Sciatic nerve (tissue), 2 donors: ENCODE measurements around the gene MUC4. TPM values are rescaled to one million over a fixed set of nuclear protein-coding genes. Genes with fewer than 3 reads are reported as not detected.
A peak's percentile ranks its signal among the peaks of the same experiment; 100 is the strongest.
"Not testable (repeated sequence)": the region's sequence is repeated elsewhere in the genome, so short reads cannot be mapped to it uniquely, and the experiment has no call there.

Source experiments
- ATAC-seq: fragments of 200-7000 bp; cut with Tn5 transposase; one replicate; pipeline ENCODE4 v1.9.1; 2020; ENCODE audit warnings: mild to moderate bottlenecking, moderate library complexity
- DNase-seq: peaks from one replicate; pipeline ENCODE4 v3.0.0-alpha.2; 2020; ENCODE audit warnings: low spot score
- intact Hi-C: fragments of 100-400 bp; cut with DNase I; formaldehyde crosslinking; loops from one replicate; pipeline ENCODE4 v1.14.2; 2022
- total RNA-seq: library from RNA; stranded (reverse); fragmentation: NEBNext Ultra II Directional; extraction: Animal tissue kit (Norgen Biotek cat#: 25700); gene quantifications from one replicate; pipeline ENCODE4 v1.2.1, GENCODE V29; 2021
- donor health status: DM: no; HTN: no; CAD: no.
- donor health status: DM: no; HTN: no; CAD: no.

MUC4 gene
- total RNA-seq, 1 donor from 2014 or later = 0.31 TPM

DNA sequence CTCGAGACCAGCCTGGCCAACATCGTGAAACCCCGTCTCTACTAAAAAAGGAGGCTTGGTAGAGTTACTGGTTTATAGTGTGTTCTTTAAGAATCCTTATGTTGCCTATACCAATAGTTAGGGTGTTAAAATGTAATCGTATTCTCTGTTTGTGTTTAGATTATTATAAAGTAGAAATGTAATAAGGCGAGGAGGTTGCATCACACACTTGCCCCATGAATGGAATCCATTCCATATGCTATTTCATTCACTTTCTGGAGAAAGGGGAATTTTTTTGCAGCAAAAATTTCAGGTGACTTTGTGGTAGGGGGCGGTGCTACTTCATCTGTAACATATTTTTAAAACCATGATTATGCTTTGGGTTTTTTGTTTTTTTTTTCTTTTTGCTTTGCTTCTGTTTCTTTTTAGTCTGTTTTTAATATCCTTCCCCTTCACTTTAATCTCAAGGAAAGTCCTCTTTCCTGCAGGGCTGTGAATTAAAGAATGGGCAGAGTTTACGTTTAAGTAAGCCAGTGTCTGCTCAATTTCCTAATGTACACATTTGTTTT, 33.0 kb upstream of the MUC4 start:
- ATAC-seq (no peak), DNase-seq (no peak)
- intact Hi-C loops = no loop called here

DNA sequence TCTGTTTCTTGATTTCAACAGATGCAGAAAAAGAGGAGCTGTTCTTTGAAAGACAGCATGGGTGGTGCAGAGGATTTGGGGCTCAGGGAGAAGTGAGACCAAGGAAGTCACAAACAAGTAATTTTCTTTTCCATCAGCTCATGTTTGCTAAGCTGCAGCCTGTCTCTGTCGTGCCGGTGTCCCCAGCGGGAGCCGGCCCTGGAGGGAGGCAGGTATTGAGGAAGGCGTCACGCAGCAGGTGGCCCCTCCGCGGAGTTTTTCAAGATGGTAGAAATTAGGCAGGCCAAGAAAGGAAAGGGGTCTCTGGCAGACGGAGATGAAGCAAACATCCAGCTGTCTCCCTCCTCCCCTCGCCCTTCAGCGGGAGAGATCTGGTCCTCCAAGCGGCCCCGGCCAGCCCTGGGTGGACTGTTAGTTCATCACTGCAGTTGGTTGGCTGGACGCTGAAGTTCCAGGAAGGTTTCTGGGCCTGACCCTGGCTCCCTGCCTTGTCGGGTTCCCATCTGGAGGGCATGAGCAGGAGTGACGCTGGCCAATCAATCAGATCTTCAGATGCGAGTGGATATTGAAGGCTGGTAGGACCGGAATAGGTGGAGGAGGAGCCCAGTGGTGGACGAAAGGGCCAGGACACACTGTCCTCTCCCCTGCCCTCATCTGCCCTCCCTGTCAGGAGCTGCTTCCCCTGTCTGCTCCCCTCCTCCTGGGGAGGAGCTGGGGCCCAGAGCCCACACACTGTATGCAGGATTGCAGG, 27.7 kb upstream of the MUC4 start:
- ATAC-seq (no peak), DNase-seq (no peak)
- intact Hi-C loops = no loop called here

DNA sequence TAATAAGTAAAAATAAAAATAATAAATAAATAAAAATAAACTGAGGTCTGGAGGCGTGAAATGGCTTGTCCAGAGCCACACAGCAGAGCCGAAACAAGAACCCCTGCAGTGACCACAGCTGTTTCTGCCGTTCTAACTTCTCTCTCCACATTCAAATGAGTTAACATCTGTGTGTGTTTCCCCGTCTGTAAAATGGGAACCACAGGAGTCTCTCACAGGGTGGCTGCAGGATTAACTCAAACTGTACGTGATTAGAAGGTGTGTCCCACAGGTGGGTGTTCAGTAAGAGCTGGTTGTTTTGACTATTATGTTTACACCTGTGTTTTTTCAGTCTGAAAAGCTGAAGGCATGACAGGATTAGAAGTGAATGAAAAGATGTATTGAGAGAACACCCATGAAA, 27.0 kb upstream of the MUC4 start:
- ATAC-seq = no peak
- intact Hi-C loops = no loop called here

DNA sequence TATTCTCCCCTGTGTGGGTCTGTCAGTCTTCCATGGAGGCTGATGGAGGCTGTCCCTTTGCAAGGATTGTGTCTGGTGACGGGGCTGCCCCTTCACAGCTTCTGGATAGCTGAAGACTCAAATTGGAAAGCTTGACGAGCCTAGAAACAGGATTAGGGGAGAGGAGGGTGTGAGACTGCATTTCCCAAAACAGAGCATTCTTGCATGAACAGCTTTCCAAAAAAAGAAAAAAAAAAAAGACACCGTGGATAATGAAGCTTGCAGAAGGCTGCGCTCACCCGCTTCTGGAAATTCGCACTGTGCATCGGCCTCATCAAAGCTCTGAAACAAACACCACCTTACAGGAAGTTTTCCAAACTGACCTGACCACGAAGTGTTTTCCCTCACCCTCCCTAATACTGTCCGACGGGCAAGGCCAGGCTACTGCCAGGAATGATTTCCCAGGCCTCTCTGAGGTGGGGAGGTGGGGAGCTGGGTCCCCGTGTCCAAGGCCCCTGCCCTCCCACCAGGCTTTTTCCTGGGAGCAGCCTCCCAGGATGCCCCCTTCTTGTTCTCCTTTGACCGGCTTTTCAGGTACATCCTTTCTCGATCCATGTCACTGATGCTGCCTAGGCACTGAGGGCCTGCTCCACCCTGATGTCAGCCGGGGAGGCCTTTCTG, 24.9 kb upstream of the MUC4 start:
- ATAC-seq (no peak), DNase-seq (no peak)
- intact Hi-C loops = no loop called here

More for the DNA sequence above, 27.0 kb upstream of the MUC4 start:
- no peak for DNase-seq

DNA sequence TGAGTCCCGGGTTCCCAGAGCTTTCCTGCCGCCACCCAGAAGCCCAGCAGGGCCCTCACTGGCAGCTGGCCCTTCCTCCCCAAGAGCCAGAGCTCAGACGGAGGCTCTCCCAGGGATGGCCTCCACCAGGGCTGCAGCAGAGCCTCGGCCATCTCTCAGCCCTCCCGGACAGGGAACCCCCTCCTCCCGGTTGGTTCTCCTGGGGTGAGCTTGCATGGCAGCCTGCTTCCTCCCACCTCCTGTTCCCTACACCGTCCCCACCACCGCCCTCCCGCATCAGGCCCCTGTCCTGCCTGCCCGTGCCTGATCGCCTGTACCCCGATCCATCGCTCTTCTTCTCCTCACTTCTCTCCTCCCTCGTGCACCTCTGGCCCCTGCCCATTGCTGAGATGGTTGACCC, 24.1 kb upstream of the MUC4 start:
- ATAC-seq (no peak), DNase-seq (no peak)
- intact Hi-C loops = no loop called here

DNA sequence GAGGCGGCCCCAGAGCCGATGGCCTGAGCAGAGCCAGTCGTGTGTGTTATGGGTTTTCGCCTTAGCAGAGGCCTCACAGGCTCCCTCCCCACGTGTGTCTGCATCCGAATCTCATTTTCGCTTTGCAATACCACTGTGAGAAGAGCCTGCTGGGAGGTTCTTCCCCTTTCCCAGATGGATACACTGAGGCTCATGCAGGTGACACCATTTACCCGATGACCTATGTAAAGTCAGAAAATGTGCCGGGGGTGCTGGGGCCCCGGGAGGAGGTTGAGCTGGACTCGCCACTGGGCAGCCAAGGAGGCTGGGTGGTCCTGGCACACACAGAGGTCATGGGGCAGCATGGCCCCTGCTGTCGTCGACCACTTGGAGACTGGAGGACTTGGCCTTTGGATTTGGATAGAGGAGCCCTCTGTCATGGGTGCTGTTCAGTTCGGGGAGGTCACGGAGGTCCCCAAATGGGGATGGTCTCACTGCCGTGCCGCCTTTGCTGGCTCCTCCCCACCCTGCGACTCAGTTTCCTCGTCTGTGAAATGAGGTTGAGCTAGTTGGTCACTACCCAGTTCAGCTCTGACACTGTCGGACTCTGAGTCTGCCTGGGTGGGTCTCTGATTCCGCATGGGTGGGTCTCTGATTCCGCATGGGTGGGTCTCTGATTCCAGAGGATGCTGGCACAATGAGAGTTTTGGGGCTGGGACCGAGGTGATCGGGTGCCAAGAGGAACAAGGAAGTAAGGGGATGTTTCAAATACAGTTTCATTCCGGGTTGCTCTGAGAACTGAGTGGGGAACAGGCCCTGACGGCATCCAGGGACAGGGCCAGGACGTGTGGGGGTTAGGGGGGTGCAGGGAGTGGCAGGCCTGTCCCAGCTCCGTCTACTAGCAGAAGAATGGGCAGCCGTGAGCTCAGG, 23.2 kb upstream of the MUC4 start:
- ATAC-seq (no peak), DNase-seq (no peak)
- intact Hi-C loops = no loop called here

DNA sequence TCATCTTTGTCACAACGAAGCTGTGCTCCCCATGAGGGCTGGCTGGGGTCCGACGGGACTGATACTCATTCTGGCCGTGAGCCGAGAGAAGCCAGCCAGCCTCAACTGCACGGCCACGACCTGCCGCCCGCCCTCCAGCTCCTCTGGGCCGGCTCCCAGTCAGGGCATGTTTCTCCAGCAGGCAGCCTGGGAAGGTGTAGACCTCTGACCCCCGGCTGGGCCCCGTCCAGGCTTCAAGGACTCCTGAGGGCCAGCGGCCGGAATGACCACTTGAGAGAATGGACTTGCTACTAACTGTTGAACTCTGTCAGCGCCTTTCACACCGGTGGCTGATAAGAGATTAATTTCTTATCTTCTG, 18.1 kb upstream of the MUC4 start:
- intact Hi-C loops = no loop called here
- ATAC-seq (no peak), DNase-seq (no peak)

DNA sequence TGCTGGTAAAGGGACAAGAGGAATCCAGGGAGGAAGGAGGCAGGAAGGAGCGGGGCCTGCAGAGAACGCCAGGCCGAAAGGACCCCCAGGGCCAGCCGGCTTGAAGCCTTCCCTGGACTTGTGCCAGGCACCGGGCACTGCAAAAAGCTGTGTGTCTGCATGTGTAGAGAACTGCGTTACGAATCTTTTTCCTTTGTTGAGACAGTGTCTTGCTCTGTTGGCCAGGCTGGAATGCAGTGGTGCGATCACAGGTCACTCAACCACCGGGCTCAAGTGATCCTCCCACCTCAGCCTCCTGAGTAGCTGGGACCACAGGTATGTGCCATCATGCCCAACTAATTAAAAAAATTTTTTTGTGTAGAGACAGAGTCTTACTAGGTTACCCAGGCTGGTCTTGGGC, 17.0 kb upstream of the MUC4 start:
- intact Hi-C loops = no loop called here
- ATAC-seq (no peak), DNase-seq (no peak)

DNA sequence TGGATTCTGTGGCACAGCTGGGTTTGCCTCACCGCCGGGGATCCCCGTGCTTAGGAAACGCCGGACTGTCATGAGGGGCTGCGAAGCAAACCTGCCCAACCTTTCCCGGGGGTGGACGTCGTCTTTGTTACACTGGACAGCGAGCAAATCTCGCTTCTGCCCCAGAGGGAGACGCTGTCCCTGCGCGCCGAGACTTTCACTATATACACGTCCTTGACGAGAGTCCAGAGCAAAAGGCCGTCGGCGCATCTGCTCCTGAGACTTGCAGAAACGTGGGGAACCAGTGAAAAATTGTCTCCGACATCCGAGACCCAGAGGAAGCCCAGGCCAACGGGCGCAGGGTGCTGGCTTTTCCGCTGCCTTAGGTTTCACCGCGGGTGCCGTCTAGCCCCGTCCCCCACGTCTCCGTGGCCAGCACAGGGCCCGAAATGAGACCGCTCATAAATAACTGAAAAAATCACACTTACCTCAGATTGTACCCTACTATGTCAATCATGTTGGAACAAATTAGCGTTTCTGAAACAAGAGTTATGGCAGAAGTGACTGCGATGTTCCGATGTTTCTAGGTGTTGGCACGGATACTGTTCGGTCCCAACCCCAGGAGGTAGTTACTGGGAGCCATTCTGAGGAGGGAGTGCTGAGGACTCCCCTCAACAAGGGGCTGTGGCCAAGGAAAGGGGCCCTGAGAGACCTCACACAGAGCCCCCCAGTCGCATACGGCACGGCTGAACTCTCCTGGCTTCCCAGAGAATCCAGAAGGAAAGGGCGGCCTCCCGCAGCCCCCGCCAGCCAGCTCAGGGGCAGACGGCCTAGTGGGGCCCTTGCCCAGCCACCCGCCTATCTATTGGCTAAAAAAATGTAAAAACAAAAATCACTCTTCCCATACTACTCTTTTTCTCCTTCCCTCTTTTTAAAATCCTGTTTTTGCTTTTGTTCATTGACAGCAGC, 14.4 kb upstream of the MUC4 start:
- DNase-seq = no peak
- intact Hi-C loops = no loop called here
- no peak for ATAC-seq

DNA sequence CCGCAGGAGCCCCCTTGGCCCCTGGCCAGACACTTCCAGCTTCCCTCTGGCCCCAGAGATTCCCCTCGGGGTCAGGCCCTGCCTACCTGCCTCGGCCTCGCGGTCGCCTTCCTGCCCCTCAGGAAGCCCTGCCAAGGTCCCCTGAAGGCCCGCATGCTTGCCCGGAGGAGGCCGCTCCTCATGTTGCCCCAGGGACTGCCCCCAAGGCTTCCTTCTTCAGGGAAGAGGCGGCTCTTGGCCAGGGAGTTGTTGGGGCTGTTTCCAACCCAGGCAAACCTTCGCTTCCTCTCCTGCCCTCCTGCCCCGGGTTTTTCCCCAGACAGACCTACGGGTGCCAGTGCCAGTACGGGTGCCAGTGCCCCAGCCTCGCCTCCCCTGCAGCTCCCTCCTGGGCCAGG, 13.5 kb upstream of the MUC4 start:
- intact Hi-C loops = no loop called here
- DNase-seq = no peak
- no peak for ATAC-seq

DNA sequence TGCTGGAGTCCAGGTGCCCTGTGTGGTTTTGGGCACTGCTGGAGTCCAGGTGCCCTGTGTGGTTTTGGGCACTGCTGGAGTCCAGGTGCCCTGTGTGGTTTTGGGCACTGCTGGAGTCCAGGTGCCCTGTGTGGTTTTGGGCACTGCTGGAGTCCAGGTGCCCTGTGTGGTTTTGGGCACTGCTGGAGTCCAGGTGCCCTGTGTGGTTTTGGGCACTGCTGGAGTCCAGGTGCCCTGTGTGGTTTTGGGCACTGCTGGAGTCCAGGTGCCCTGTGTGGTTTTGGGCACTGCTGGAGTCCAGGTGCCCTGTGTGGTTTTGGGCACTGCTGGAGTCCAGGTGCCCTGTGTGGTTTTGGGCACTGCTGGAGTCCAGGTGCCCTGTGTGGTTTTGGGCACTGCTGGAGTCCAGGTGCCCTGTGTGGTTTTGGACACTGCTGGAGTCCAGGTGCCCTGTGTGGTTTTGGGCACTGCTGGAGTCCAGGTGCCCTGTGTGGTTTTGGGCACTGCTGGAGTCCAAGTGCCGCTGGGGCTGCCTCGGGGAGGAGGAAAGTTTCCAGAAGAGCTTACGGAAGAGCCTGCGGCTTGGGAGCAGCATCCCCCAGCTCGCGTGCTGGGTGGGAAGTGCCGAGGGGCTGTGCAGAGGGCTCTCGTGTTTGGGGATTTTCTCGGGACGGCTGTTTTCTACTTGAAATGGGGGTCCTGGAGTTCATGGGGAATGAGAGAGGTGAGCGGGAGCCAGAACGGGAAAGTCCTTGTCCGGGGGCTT, 12.9 kb upstream of the MUC4 start:
- intact Hi-C loops, ATAC-seq, DNase-seq: not testable (repeated sequence)

DNA sequence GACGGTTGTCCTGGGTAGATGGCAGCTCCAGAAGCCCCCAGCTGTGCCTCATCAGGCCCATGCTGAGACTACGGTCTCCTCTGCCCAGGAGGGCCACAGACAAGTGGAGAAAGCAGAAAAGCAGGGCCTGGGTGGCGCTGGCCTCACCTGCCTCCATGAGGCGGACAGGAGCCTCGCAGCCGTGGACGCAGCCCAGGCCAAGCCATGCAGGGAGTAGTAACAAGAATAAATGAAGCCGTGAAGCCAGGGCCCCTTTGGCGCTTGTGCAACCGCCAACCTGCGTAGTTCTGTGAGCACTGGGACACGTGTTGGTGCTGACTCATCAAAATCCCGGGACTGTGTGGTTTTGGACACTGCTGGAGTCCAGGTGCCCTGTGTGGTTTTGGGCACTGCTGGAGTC, 12.3 kb upstream of the MUC4 start:
- no peak for DNase-seq
- intact Hi-C loops = no loop called here
- ATAC-seq = no peak

DNA sequence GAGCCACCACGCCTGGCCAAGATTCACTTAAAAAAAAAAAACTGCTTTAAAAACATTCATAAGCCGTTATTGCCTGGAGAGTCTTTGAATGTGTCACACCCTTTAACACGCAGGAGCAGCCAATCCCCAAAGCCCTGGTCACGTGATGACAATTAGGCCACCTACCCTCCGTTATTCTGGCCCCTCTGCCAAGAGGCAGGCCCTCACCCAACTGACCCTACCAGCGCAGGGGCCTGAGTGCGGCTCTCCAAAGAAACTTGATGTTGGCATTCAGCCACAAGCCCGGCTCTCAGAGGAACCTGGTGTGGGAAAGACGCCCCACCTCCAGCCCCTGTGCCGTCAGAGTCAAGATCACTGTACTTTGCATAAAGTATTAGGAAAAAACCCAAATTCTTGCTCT, 11.6 kb upstream of the MUC4 start:
- peak; percentile 41 for ATAC-seq

DNA sequence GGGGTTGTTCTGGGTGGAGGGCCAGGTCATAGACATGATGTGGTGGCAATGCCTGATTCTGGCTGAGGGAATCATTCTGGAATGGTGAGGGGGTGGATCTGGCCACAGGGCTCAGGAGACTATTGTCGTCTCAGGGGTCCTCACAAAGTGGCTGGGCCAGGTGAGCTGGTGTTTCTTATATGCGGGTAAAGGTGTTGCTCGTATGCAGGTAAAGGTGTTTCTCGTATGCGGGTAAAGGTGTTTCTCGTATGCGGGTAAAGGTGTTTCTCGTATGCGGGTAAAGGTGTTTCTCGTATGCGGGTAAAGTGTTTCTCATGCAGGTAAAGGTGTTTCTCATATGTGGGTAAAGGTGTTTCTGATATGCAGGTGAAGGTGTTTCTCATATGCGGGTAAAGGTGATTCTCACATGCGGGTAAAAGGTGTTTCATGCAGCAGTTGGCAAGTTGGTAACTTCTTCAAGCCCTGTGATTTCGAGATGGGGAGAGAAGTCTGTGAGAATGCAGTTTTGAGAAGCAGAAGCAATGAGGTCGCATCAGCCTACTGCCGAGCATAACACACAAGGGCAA, 10.5 kb upstream of the MUC4 start:
- DNase-seq (no peak), ATAC-seq (no peak)
- intact Hi-C loops = no loop called here

More for the DNA sequence above, 11.6 kb upstream of the MUC4 start:
- intact Hi-C loops = no loop called here
- DNase-seq = no peak

DNA sequence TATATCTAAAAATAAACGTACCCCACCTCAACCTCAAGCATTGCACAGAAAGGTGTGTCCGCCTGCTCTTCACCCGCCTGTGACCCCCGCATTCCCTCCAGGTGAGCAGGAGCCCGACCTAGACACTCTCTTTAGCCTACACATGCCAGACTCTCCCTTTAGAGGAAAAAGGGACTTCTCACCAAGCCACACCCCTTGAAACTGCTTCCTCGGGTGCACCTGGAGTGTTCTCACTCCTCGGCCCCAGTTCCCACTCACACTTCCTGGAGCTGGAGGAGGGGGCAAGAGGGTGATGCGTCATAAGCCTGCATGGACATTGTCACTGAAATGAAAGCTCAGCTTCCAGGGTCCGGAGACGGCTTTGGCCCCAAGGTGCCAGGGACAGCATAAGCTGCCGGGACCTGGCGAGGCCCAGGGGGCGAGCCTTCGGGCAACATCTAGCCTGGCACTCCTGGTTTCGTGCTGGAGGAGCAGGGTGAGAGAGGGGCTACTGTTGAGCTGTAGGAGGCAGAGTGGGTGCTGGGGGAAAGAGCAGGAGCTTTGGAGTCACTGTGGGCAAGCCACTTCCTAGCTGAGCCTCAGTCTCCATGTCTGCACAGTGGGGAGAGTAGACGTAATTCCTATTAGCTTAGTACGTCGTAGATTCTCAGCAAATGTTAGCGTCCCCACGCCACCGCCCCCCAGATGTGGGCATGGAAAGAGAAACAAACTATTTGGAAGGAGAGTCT, 9.8 kb upstream of the MUC4 start:
- intact Hi-C loops = no loop called here
- DNase-seq (no peak), ATAC-seq (no peak)

DNA sequence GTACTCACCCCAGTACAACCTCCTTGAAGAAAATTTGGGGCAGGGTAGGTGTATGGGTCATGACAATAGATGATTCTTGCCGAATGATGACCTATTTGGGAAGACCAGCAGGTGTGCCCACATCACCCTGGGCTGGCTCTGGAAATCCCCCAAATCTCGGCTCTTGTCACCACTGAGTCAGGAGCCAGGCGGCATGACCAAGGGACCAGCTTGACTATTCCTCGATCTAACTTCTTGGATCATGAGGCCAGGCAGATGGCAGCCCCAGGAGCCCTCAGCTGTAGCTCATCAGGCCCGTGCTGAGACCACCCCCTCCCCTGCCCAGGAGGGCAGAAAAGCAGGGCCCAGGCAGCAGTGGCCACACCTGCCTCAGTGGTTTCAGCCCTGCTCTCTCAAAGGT, 9.2 kb upstream of the MUC4 start:
- ATAC-seq = no peak
- intact Hi-C loops = no loop called here
- no peak for DNase-seq

DNA sequence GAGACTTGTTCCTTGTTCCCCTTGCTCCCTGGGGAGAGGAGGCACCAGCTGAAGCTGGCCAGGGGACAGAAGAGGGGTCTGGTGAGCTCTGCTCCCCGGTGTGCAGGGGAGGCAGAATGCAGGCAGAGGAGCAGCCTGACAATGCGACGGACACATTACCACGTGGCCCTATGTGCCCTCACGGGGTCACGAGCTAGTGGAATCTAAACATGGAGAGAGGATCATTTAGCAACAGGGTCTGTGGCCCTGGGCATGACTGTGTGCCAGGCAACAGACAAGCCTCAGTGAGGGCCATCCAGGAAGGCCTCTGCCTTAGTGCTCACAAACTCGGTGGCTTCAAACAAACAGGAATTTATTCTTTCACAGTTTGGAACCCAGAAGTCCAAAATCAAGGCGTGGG, 8.5 kb upstream of the MUC4 start:
- intact Hi-C loops = no loop called here
- no peak for DNase-seq
- ATAC-seq = no peak
